NB4 (cell line): ENCODE measurements around the gene SORT1.

Experiments used
- CTCF ChIP-seq: IDR thresholded peaks from one replicate; pipeline ENCODE4 v1.5.1; 2012; ENCODE audit warnings: low read depth, low read length
- MAX ChIP-seq: IDR thresholded peaks from 2 replicates; pipeline ENCODE4 v1.6.1; 2011; ENCODE audit warnings: low read depth, low read length
- POLR2A ChIP-seq: IDR thresholded peaks from 2 replicates; pipeline ENCODE4 v1.6.1; 2011; ENCODE audit warnings: mild to moderate bottlenecking; ENCODE audit not compliant: insufficient read length; ENCODE audit errors: extremely low read depth

- TF ChIP-seq CTCF (no peak), MAX (no peak), POLR2A (no peak)
These were observed 55.5 kb downstream of the SORT1 start for GRCh38 chr1:109341944-109342930.
